ENCODE results near the gene PAK1. TPM values are rescaled to one million over a fixed set of nuclear protein-coding genes. Genes with fewer than 3 reads are reported as not detected.
A peak's percentile ranks its signal among the peaks of the same experiment; 100 is the strongest.

Gene PAK1
- total and polyA plus RNA-seq, 10 of the 15 experiments (the other 5 are each of a cell fraction or from before 2014, with no cell fraction given), result 43.8 to 321 (median 110) TPM

- CTCF ChIA-PET, result no interaction called here
- intact Hi-C loops (cut with micrococcal nuclease; ENCODE audit: unreplicated experiment), result no loop called here
Measured at GRCh38 chr11:77322506-77322905, 151.4 kb downstream of the PAK1 start.

More at GRCh38 chr11:77322506-77322905, 151.4 kb downstream of the PAK1 start:
- POLR2A ChIA-PET, result no interaction called here
- SMC1A ChIA-PET (ENCODE audit: uncharacterized antibody, unreplicated experiment), result interaction anchor here (1.4 kb wide), 1 partner anchor 12 kb away, joined by 3 read pairs; no protein-coding TSS in a partner anchor
- 100% methylated on average over 2 of the region's 2 CpGs for WGBS (ENCODE audit: insufficient coverage, insufficient replicate concordance, low lambda C conversion rate, missing lambda C conversion rate)
- H4K20me1 ChIP-seq (ENCODE audit: control insufficient read depth, insufficient read depth), result no peaks in the 10 kb centered on the region
- no peak overlapping the region for H2AFZ ChIP-seq (ENCODE audit: control insufficient read depth, low read depth, low read length)
- no peak overlapping the region for H3K4me3 ChIP-seq
- H3K4me2 ChIP-seq (ENCODE audit: control insufficient read depth, insufficient read depth), result no peak overlapping the region
- TSS peak; percentile 50 for BruUV-seq (replicated peaks)
- in situ Hi-C loops (cut with MboI), result no loop called here
- no peak for ATAC-seq
- H3K79me2 ChIP-seq (ENCODE audit: control insufficient read depth, insufficient read depth, low read length), result no peaks in the 10 kb centered on the region
- H3K27ac ChIP-seq (ENCODE audit: control insufficient read depth, insufficient read depth), result no peak overlapping the region
- RAD21 ChIA-PET (ENCODE audit: unreplicated experiment), result no interaction called here
- no peak for TF ChIP-seq CHD1 (IDR thresholded peaks at IDR 0.05; ENCODE audit: low read depth, low read length)
- TF ChIP-seq ASH2L (IDR thresholded peaks at IDR 0.05; ENCODE audit: borderline replicate concordance, low read depth), result no peak
- TF ChIP-seq RB1 (IDR thresholded peaks at IDR 0.05; ENCODE audit: borderline replicate concordance), result no peak
- no peak for TF ChIP-seq MYC (IDR thresholded peaks at IDR 0.05; ENCODE audit: insufficient read depth, insufficient read length, insufficient replicate concordance, low read length, severe bottlenecking)
- TF ChIP-seq POLR2AphosphoS2 (IDR thresholded peaks at IDR 0.05; ENCODE audit: low read depth, low read length), result no peak
- no peak for TF ChIP-seq SMC3 (IDR thresholded peaks at IDR 0.05; ENCODE audit: borderline replicate concordance, low read length)
- no peak for TF ChIP-seq MEF2A (IDR thresholded peaks at IDR 0.05; ENCODE audit: insufficient read depth, low read depth, low read length)
- no peak for TF ChIP-seq NRF1 (conservative IDR thresholded peaks at IDR 0.05; ENCODE audit: low read depth, low read length)
- no peak for TF ChIP-seq HDGF (IDR thresholded peaks at IDR 0.05)
- no peak for TF ChIP-seq CBX5 (IDR thresholded peaks at IDR 0.05; ENCODE audit: low read depth)
- no peak for TF ChIP-seq NFIC (IDR thresholded peaks at IDR 0.05; ENCODE audit: low read depth, low read length)
- TF ChIP-seq JUNB (IDR thresholded peaks at IDR 0.05), result no peak
- no peak for TF ChIP-seq KLF5 (IDR thresholded peaks at IDR 0.05; ENCODE audit: partially characterized antibody)
- TF ChIP-seq NFYA (IDR thresholded peaks at IDR 0.05; ENCODE audit: borderline replicate concordance, low read depth, low read length), result no peak
- no peak for TF ChIP-seq PRDM15 (CRISPR knock-in tag; IDR thresholded peaks at IDR 0.05)
- TF ChIP-seq MXI1 (IDR thresholded peaks at IDR 0.05; ENCODE audit: low read depth, low read length), result no peak
- no peak for TF ChIP-seq ZBED1 (IDR thresholded peaks at IDR 0.05; ENCODE audit: borderline replicate concordance)
- no peak for TF ChIP-seq RELB (IDR thresholded peaks at IDR 0.05; ENCODE audit: low read depth)
- no peaks in the 10 kb centered on the region for H3K27me3 ChIP-seq (replicated peaks in 1 of 2; ENCODE audit: control insufficient read depth in 2 of 2, insufficient read depth in 2 of 2, low read length in 1 of 2)
- H3K4me1 ChIP-seq (ENCODE audit: control insufficient read depth, insufficient read depth, low read length), result no peaks in the 10 kb centered on the region
- H3K9ac ChIP-seq (ENCODE audit: control insufficient read depth, insufficient read depth, low read length), result no peak overlapping the region
- peaks cover 1 to 5% of the 10 kb centered on the region in 2 experiments for H3K36me3 ChIP-seq (ENCODE audit: control insufficient read depth in 2 of 2, insufficient read depth in 2 of 2, low read length in 1 of 2)
- no peak for FAIRE-seq
- H3K9me3 ChIP-seq (replicated peaks; ENCODE audit: control insufficient read depth, insufficient read depth, low read length), result no peaks in the 10 kb centered on the region
- no peak for DNase-seq (ENCODE audit: low read depth, low spot score)

All from GM12878 (cell line).